ENCODE measurements around the gene DCLRE1C. TPM values are rescaled to one million over a fixed set of nuclear protein-coding genes. Genes with fewer than 3 reads are reported as not detected.
"Not testable (repeated sequence)": the region's sequence is repeated elsewhere in the genome, so short reads cannot be mapped to it uniquely, and the experiment has no call there.

DCLRE1C gene
- 10 to 100 TPM; 11.3 to 12.5 TPM for total RNA-seq
- 28.4 TPM for polyA plus RNA-seq

DNA sequence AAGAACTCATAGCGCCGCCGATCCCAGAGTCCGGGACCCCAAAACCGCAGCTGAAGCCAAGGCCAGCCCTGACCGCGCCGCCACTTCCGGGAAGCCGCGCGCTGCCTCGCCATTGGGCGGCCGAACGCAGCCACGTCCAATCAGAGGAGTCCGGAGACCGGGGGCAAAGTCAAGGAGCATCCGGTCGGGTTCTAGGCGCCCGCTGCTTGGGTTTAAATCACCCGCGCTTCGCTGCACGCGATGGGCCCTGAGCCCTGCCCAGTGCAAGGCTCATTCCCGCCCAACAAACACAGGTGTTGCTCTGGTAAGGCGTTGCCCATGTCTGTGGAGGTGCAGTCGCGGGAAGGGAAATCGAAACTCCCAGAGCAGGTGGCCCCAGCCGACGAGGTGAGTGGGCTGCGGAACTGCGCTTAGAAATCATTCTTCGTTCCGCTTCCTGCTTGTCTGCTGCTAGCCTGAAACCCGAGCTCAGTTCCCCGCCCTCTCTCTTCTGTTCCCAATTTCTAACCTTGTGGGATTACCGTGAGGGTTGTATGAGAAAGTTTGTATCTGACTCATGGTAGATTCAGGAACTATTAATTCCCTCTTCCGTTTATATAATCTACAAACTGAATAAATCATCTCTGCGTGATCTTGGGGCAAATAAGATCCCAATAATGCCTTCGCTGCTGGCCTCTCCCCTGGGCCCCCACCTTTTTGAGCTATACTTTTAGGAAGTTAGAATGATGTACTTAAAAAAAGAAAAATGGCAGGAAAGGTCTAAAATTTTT lies at the start of gene DCLRE1C:
Gene DCLRE1C (minus strand): TSS at position 96 of the 770 bp plus-strand sequence. CDS start 86 bp downstream, at position 10.
- Mint-ChIP-seq H3K36me3 (peaks cover 0 to 22% (median 3%) of the 10 kb centered on the region in 3 donors), H3K9me3 (no peaks in the 10 kb centered on the region), H3K4me3 (peak within 1 kb of the TSS; percentile 92 to 97 (median 93)), H3K27ac (peak within 1 kb of the TSS; percentile 90 to 99 (median 96)), H3K27me3 (peaks cover 0 to 2% of the 10 kb centered on the region in 2 donors), H3K4me1 (peaks cover 51 to 67% (median 62%) of the 10 kb centered on the region in 3 donors)
- Histone ChIP-seq H3K4me3 (ENCODE audit: low read length) (peak within 1 kb of the TSS; percentile 96), H3K27ac (ENCODE audit: low read depth, low read length) (peak within 1 kb of the TSS; percentile 78), H3K36me3 (ENCODE audit: insufficient read depth, low read length) (no peaks in the 10 kb centered on the region), H3K27me3 (ENCODE audit: insufficient read depth, low read length, poor library complexity, severe bottlenecking) (no peaks in the 10 kb centered on the region), H3K4me1 (ENCODE audit: insufficient read depth, low read length) (peaks cover 37% of the 10 kb centered on the region), H3K9me3 (ENCODE audit: low read length) (no peaks in the 10 kb centered on the region)
- CTCF ChIA-PET: interaction anchor here (0.8 to 1.0 kb wide), 2 partner anchors 11 to 23 kb away, joined by 3 read pairs; no protein-coding TSS in a partner anchor
- POLR2A ChIA-PET: interaction anchor here (2.3 to 2.7 kb wide), 2 partner anchors 76 to 116 kb away, joined by 9 to 11 read pairs; partner anchors contain the start of genes CDNF, HSPA14, MSANTD7 and SUV39H2
- DNase-seq: peak; percentile 82 to 89 (median 87)

DNA sequence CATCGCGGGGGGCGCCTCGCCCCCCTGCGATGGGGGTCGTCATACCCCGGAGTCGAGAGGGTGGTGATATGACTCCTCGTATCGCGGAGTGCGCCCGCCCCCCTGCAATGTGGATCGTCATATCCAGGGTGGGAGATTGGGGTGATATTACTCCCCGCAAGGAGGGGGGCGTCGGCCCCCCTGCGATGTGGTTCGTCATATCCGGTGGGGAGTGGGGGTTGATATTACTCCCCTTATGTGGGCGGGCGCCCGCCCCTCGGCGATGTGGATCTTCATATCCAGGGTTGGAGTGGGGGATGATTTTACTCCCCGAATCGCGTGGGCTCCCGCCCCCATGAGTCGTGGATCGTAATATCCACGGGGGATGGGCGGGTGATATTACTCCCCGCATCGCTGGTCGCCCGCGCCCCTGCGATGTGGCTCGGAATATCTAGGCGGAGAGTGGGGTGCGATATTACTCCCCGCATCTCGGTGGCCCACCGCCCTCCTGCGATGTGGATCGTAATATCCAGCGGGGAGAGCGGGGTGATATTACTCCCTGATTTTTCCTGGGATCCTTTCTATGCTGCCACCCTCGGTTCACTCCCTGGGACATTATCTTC lies 42.2 kb upstream of the DCLRE1C start:
- H3K4me1 Mint-ChIP-seq: peaks cover 0 to 7% (median 2%) of the 10 kb centered on the region in 3 donors
- POLR2A ChIA-PET: no interaction called here
- Histone ChIP-seq H3K4me1 (ENCODE audit: insufficient read depth, low read length) (no peaks in the 10 kb centered on the region), H3K4me3 (ENCODE audit: low read length) (no peak overlapping the region), H3K27ac (ENCODE audit: low read depth, low read length) (no peak overlapping the region), H3K9me3 (ENCODE audit: low read length) (no peaks in the 10 kb centered on the region), H3K36me3 (ENCODE audit: insufficient read depth, low read length) (no peaks in the 10 kb centered on the region), H3K27me3 (ENCODE audit: insufficient read depth, low read length, poor library complexity, severe bottlenecking) (no peaks in the 10 kb centered on the region)
- no peak overlapping the region for H3K27ac Mint-ChIP-seq
- no peaks in the 10 kb centered on the region for H3K36me3 Mint-ChIP-seq
- H3K4me3 Mint-ChIP-seq: no peak overlapping the region
- no peak for DNase-seq
- H3K9me3 Mint-ChIP-seq: peaks cover 0 to 1% (median 0%) of the 10 kb centered on the region in 5 donors
- peaks cover 3 to 14% of the 10 kb centered on the region in 2 donors for H3K27me3 Mint-ChIP-seq
- CTCF ChIA-PET: no interaction called here

DNA sequence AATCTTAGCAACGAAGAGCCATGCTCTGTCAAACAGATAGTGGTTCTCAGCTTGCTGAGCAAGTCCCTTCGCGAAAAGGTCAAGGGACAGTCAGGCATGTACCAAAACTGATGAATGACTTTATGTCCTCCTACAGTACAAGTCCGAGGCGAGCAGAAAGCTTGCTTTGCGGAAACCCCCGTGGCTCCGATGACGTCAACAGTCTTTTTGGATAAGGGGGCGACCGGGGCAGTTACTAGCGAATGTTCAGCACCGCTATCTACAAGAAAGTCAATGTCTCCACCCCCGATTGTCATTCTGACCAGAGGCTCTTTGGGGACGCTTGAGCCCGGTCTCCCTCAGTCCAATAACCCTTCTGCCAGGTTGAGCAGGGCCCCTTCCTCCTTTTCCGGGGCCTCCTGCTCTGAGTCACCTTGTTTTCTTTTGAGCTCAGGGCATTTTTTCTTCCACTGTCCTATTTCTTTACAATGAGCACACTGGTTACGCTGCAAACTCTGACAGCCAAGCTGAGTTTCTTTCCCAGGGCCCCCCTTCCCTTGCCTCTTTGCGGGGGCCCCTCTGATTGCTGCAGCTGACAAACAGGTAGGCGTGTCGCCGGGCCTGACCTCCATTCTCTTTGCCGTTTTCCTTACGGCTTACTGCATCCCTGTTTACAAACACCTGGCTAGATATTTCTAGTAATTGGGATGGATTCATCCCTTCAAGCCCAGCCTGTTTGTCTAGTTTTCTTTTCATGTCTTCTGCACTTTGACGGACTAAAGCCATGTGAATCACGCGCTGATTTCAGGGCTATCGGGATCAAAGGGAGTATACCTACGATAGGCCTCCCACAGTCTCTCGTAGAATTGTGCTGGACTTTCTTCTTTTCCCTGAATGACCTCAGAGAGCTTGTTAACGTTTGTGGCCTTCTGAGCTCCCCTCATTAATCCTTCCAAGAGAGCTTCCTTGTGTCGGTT lies 39.9 kb upstream of the DCLRE1C start:
- H3K36me3 Mint-ChIP-seq; H3K4me3 ChIP-seq (ENCODE audit: low read length); H3K9me3 Mint-ChIP-seq; POLR2A ChIA-PET; H3K27me3 ChIP-seq (ENCODE audit: insufficient read depth, low read length, poor library complexity, severe bottlenecking); CTCF ChIA-PET; H3K27ac ChIP-seq (ENCODE audit: low read depth, low read length); DNase-seq; H3K27me3 Mint-ChIP-seq; H3K36me3 ChIP-seq (ENCODE audit: insufficient read depth, low read length); H3K9me3 ChIP-seq (ENCODE audit: low read length); H3K4me1 ChIP-seq (ENCODE audit: insufficient read depth, low read length): not testable (repeated sequence)
- H3K27ac Mint-ChIP-seq: peak overlapping the region in 2 of 8 donors; percentile 45 to 61
- peaks cover 0 to 14% (median 5%) of the 10 kb centered on the region in 3 donors for H3K4me1 Mint-ChIP-seq
- peak overlapping the region in 5 of 7 donors; percentile 16 to 64 (median 51) for H3K4me3 Mint-ChIP-seq

DNA sequence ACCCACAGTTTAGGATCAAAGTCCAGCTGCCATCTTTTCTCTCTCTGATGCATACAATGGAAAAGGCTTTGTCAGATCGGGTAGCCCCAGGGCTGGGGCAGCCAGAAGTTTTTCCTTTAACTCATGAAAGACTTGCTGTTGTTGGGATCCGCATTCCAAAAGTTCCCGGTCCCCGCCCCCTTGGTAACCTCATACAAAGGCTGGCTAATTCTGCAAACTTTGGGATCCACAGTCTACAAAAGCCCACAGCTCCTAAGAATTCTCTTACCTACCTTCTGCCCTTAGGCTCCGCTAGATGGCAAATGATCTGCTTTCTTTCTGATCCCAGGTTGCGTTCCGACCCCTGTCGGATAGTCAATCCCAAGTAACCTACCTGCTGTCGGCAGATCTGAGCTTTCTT lies 38.4 kb upstream of the DCLRE1C start:
- CTCF ChIA-PET: not testable (repeated sequence)
- peaks cover 0 to 14% (median 5%) of the 10 kb centered on the region in 3 donors for H3K4me1 Mint-ChIP-seq

DNA sequence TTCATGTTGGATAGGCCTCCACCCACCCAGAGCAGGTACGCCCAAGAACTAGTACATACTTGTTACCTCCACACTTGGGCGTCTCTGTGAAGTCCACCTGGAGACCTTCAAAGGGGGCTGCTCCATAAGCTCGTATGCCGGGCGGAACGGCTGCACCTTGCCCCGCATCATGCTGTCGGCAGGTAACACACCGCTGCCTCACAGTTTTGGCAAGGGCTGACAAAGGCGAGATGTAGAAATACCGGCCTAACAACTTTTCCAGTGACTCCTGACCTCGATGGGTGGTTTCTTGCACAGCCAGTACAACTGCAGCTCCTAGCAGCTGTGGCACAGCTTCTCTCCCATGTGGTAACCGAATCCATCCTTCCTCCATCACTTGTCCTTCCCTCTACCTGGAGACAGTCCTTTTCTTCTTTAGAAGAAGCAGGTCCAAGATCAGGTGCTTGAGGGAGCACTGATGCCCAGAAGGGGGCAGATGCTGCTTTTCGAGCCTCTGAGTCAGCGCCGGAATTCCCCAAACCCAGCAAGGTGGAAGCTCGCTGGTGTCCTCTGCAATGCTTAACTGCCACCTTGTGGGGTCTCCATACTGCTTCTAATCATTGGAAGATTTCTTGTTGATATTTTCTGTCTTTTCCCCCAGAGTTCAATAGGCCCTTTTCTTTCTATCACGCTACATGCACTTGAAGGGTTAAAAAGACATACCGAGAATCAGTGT lies 37.3 kb upstream of the DCLRE1C start:
- peak in 3 of 5 donors; percentile 4 to 70 (median 5) for DNase-seq
- H3K4me3 ChIP-seq (ENCODE audit: low read length); H3K36me3 Mint-ChIP-seq; H3K9me3 ChIP-seq (ENCODE audit: low read length); H3K9me3 Mint-ChIP-seq; H3K27ac ChIP-seq (ENCODE audit: low read depth, low read length); H3K4me3 Mint-ChIP-seq; CTCF ChIA-PET; H3K4me1 ChIP-seq (ENCODE audit: insufficient read depth, low read length); H3K27me3 ChIP-seq (ENCODE audit: insufficient read depth, low read length, poor library complexity, severe bottlenecking); H3K36me3 ChIP-seq (ENCODE audit: insufficient read depth, low read length); POLR2A ChIA-PET: not testable (repeated sequence)
- Mint-ChIP-seq H3K27ac (peak overlapping the region in 1 of 8 donors; percentile 76), H3K27me3 (peaks cover 6 to 21% of the 10 kb centered on the region in 2 donors), H3K4me1 (peaks cover 0 to 14% (median 5%) of the 10 kb centered on the region in 3 donors)

More for the DNA sequence above, 38.4 kb upstream of the DCLRE1C start:
- peaks cover 3 to 15% of the 10 kb centered on the region in 2 donors for H3K27me3 Mint-ChIP-seq
- H3K36me3 ChIP-seq (ENCODE audit: insufficient read depth, low read length); H3K4me3 Mint-ChIP-seq; H3K36me3 Mint-ChIP-seq; DNase-seq; H3K27ac Mint-ChIP-seq; H3K27me3 ChIP-seq (ENCODE audit: insufficient read depth, low read length, poor library complexity, severe bottlenecking); H3K9me3 ChIP-seq (ENCODE audit: low read length); POLR2A ChIA-PET; H3K9me3 Mint-ChIP-seq; H3K27ac ChIP-seq (ENCODE audit: low read depth, low read length); H3K4me3 ChIP-seq (ENCODE audit: low read length); H3K4me1 ChIP-seq (ENCODE audit: insufficient read depth, low read length): not testable (repeated sequence)

DNA sequence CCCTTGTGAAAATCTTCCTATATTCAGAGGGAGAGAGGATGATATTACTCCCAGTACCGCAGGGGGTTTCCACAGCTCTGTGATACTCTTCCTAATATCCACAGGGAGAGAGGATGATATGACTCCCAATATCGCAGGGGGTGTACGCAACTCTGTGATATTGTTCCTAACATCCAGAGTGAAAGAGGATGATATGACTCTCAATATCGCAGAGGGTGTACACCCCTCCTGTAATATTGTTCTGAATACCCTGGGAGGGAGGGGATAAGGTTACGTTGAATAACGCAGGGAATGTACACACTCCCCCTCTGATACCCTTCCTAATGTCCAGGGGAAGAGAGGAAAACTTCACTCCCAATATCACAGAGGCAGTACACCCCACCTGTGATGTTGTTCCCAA lies 35.7 kb upstream of the DCLRE1C start:
- H3K27ac ChIP-seq (ENCODE audit: low read depth, low read length); H3K36me3 Mint-ChIP-seq; H3K4me1 ChIP-seq (ENCODE audit: insufficient read depth, low read length); H3K4me3 Mint-ChIP-seq; H3K36me3 ChIP-seq (ENCODE audit: insufficient read depth, low read length); H3K9me3 ChIP-seq (ENCODE audit: low read length); H3K4me3 ChIP-seq (ENCODE audit: low read length); CTCF ChIA-PET; H3K27me3 ChIP-seq (ENCODE audit: insufficient read depth, low read length, poor library complexity, severe bottlenecking); POLR2A ChIA-PET; DNase-seq; H3K9me3 Mint-ChIP-seq: not testable (repeated sequence)
- Mint-ChIP-seq H3K27me3 (peaks cover 11 to 21% of the 10 kb centered on the region in 2 donors), H3K4me1 (peaks cover 0 to 14% (median 5%) of the 10 kb centered on the region in 3 donors), H3K27ac (peak overlapping the region in 1 of 8 donors; percentile 40)

DNA sequence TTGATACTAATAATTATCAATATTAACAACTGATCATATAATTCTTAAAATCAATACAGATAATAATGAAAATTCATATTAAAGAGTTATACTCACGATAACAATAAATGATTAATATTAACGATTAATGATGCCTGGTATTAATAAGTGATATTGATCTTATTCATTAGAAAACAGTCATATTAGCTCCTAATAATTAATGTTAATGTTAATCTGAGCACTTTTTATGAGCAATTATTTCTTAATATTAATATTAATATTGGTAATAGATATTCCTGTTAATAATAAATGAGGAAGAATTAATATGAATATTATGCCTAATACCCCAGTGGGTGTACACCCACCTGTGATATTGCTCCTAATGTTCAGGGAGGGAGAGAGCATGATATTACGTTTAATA lies 28.8 kb upstream of the DCLRE1C start:
- CTCF ChIA-PET: no interaction called here
- H3K4me1 Mint-ChIP-seq: no peaks in the 10 kb centered on the region
- H3K36me3 Mint-ChIP-seq: no peaks in the 10 kb centered on the region
- peaks cover 9 to 24% of the 10 kb centered on the region in 2 donors for H3K27me3 Mint-ChIP-seq
- H3K4me3 Mint-ChIP-seq: no peak overlapping the region
- POLR2A ChIA-PET: no interaction called here
- Histone ChIP-seq H3K36me3 (ENCODE audit: insufficient read depth, low read length) (no peaks in the 10 kb centered on the region), H3K27me3 (ENCODE audit: insufficient read depth, low read length, poor library complexity, severe bottlenecking) (peaks cover 4% of the 10 kb centered on the region), H3K4me1 (ENCODE audit: insufficient read depth, low read length) (no peaks in the 10 kb centered on the region), H3K4me3 (ENCODE audit: low read length) (no peak overlapping the region), H3K9me3 (ENCODE audit: low read length) (no peaks in the 10 kb centered on the region), H3K27ac (ENCODE audit: low read depth, low read length) (no peak overlapping the region)
- H3K9me3 Mint-ChIP-seq: no peaks in the 10 kb centered on the region
- DNase-seq: no peak
- H3K27ac Mint-ChIP-seq: no peak overlapping the region

All from CD8-positive, alpha-beta memory T cell (primary cell).